GM12878 (cell line): ENCODE data around the gene SDHAF1. TPM values are rescaled to one million over a fixed set of nuclear protein-coding genes. Genes with fewer than 3 reads are reported as not detected.

Source experiments
- CREM ChIP-seq: IDR thresholded peaks from 2 replicates; pipeline ENCODE4 v1.6.1; 2014; ENCODE audit warnings: antibody characterized with exemption, low read depth
- E2F8 ChIP-seq: fragments of 450-650 bp; IDR thresholded peaks from 2 replicates; pipeline ENCODE4 v1.6.1; 2018; ENCODE audit warnings: mild to moderate bottlenecking, low read depth, moderate library complexity; ENCODE audit not compliant: partially characterized antibody
- IKZF1 ChIP-seq: fragments of 450-650 bp; conservative IDR thresholded peaks from 2 replicates; pipeline ENCODE4 v1.6.1; 2017; ENCODE audit warnings: antibody characterized with exemption, mild to moderate bottlenecking
- NFYB ChIP-seq: IDR thresholded peaks from 2 replicates; pipeline ENCODE4 v1.6.1; 2011; ENCODE audit warnings: low read depth, mild to moderate bottlenecking, low read length, improper control_type of control experiment, moderate library complexity; ENCODE audit not compliant: insufficient read depth
- PAX8 ChIP-seq: fragments of 450-650 bp; IDR thresholded peaks from 2 replicates; pipeline ENCODE4 v1.6.1; 2017; ENCODE audit warnings: mild to moderate bottlenecking, moderate library complexity
- POLR2A ChIP-seq: IDR thresholded peaks from 2 replicates; pipeline ENCODE4 v1.6.1; 2011; ENCODE audit warnings: low read depth, mild to moderate bottlenecking, low read length
- RAD21 ChIP-seq: IDR thresholded peaks from 2 replicates; pipeline ENCODE4 v1.6.1; 2011; ENCODE audit warnings: mild to moderate bottlenecking, low read depth, low read length, moderate library complexity; ENCODE audit not compliant: insufficient read depth
- SMARCA5 ChIP-seq: fragments of 450-650 bp; IDR thresholded peaks from 2 replicates; pipeline ENCODE4 v1.6.1; 2017; ENCODE audit warnings: mild to moderate bottlenecking
- SREBF2 ChIP-seq: IDR thresholded peaks from 2 replicates; pipeline ENCODE4 v1.6.1; 2012; ENCODE audit warnings: mild to moderate bottlenecking, low read length
- YY1 ChIP-seq: IDR thresholded peaks from 2 replicates; pipeline ENCODE4 v1.6.1; 2011; ENCODE audit warnings: low read depth, mild to moderate bottlenecking, low read length
- ZBTB11 ChIP-seq: fragments of 450-650 bp; formaldehyde crosslinking; IDR thresholded peaks from 2 replicates; pipeline ENCODE4 v1.5.0; 2022; ENCODE audit warnings: mild to moderate bottlenecking, missing genetic modification characterization
- ZNF384 ChIP-seq: IDR thresholded peaks from 2 replicates; pipeline ENCODE4 v1.6.1; 2012; ENCODE audit warnings: low read depth, mild to moderate bottlenecking, low read length, improper control_type of control experiment, borderline replicate concordance
- ZNF592 ChIP-seq: fragments of 450-650 bp; IDR thresholded peaks from 2 replicates; pipeline ENCODE4 v1.6.1; 2017; ENCODE audit warnings: mild to moderate bottlenecking, moderate library complexity
- polyA plus RNA-seq, 11 experiments: library from polyadenylated mRNA; depleted of rRNA in 4 of 11; unstranded in 6 of 11; stranded (reverse) in 5 of 11; fragments of >200 nt; fragmentation: Nextera tagmentation in 4 of 11; fragmentation: Illumina TruSeq in 1 of 11; extraction: Ambion mirVana in 4 of 11; extraction: Trizol in 1 of 11; gene quantifications; 1 replicate in 1 of 11; 2 replicates in 10 of 11; pipeline versions ENCODE4 v1.2.1 to v1.2.3, GENCODE V29; 2011 to 2016; ENCODE audit warnings: inconsistent platforms in 2 of 11, missing spikeins in 2 of 11, low read depth in 1 of 11
- total RNA-seq, 4 experiments: library from RNA; depleted of rRNA in 3 of 4; stranded (reverse); fragments of >200 nt in 3 of 4; fragmentation: Illumina TruSeq in 1 of 4; extraction: Trizol in 1 of 4; gene quantifications; 2 replicates each; pipeline versions ENCODE4 v1.2.1 to v1.2.3, GENCODE V29; 2013 to 2021

The SDHAF1 gene
- total and polyA plus RNA-seq, 10 of the 15 experiments (the other 5 are each of a cell fraction or from before 2014, with no cell fraction given) = 0.74 to 45.6 (median 24.4) TPM

- no peak for TF ChIP-seq SREBF2
- no peak for TF ChIP-seq NFYB
- TF ChIP-seq E2F8 = no peak
- 0 out of 2 replicates have a peak, but pooled peaks have one; percentile 21 for TF ChIP-seq IKZF1
- TF ChIP-seq CREM = no peak
- no peak for TF ChIP-seq PAX8
- no peak for TF ChIP-seq ZNF592
- TF ChIP-seq POLR2A = no peak
- no peak for TF ChIP-seq SMARCA5
- no peak for TF ChIP-seq ZNF384
- no peak for TF ChIP-seq YY1
- no peak for TF ChIP-seq ZBTB11
- TF ChIP-seq RAD21 = peak; percentile 21; the same call in 1 of the 2 replicates
- TF ChIP-seq, all 136 proteins: peak for 3
These were observed 35.5 kb downstream of the SDHAF1 start (continued) for GRCh38 chr19:36030264-36031148.
